COLO829 (cell line): ENCODE data around the gene PCSK4.

Experiments
- DNase-seq: peaks from one replicate; pipeline ENCODE4 v3.0.0; 2012; ENCODE audit warnings: low spot score

PCSK4 gene

GRCh38 chr19:1470055-1470304 is 20.2 kb downstream of the PCSK4 start:
- DNase-seq, result no peak

- DNase-seq, result no peak
Measured at GRCh38 chr19:1469255-1470054, 20.7 kb downstream of the PCSK4 start.

GRCh38 chr19:1468821-1469254 is 21.3 kb downstream of the PCSK4 start:
- no peak for DNase-seq

GRCh38 chr19:1468274-1468820 is 21.8 kb downstream of the PCSK4 start:
- DNase-seq, result no peak

- DNase-seq, result no peak
Measured at GRCh38 chr19:1467490-1468273, 22.5 kb downstream of the PCSK4 start.

- DNase-seq, result no peak
Measured at GRCh38 chr19:1467215-1467489, 23.0 kb downstream of the PCSK4 start.

- no peak for DNase-seq
Measured at GRCh38 chr19:1466461-1467214, 23.5 kb downstream of the PCSK4 start.

- DNase-seq, result no peak
Measured at GRCh38 chr19:1466018-1466460, 24.1 kb downstream of the PCSK4 start.

GRCh38 chr19:1465191-1466016 is 24.7 kb downstream of the PCSK4 start:
- no peak for DNase-seq

- no peak for DNase-seq
Measured at GRCh38 chr19:1461862-1462261, 28.3 kb downstream of the PCSK4 start.

GRCh38 chr19:1460033-1460995 is 29.8 kb downstream of the PCSK4 start:
- no peak for DNase-seq

GRCh38 chr19:1459479-1459878 is 30.7 kb downstream of the PCSK4 start:
- DNase-seq, result no peak

GRCh38 chr19:1457892-1458291 is 32.3 kb downstream of the PCSK4 start:
- DNase-seq, result no peak

- no peak for DNase-seq
Measured at GRCh38 chr19:1457031-1457739, 33.0 kb downstream of the PCSK4 start.

GRCh38 chr19:1456121-1456900 is 33.8 kb downstream of the PCSK4 start:
- DNase-seq, result no peak

GRCh38 chr19:1455336-1456120 is 34.6 kb downstream of the PCSK4 start:
- peak; percentile 97 for DNase-seq

GRCh38 chr19:1455002-1455335 is 35.2 kb downstream of the PCSK4 start:
- no peak for DNase-seq

GRCh38 chr19:1453525-1454364 is 36.4 kb downstream of the PCSK4 start:
- peak; percentile 87 for DNase-seq
